ENCODE measurements around the gene STK24. TPM values are rescaled to one million over a fixed set of nuclear protein-coding genes. Genes with fewer than 3 reads are reported as not detected.

The STK24 gene
- total and polyA plus RNA-seq, 10 of the 15 experiments (the other 5 are each of a cell fraction or from before 2014, with no cell fraction given): 7.5 to 115 (median 52.9) TPM

- no peak for TF ChIP-seq CUX1 (IDR thresholded peaks at IDR 0.05; ENCODE audit: insufficient replicate concordance, low read depth, low read length)
- TF ChIP-seq ZSCAN29 (IDR thresholded peaks at IDR 0.05): no peak
- TF ChIP-seq CEBPB (IDR thresholded peaks at IDR 0.05; ENCODE audit: borderline replicate concordance in 1 of 2, low read depth in 2 of 2, low read length in 2 of 2): no peak
- no peak for TF ChIP-seq MXI1 (IDR thresholded peaks at IDR 0.05; ENCODE audit: low read depth, low read length)
- TF ChIP-seq KLF5 (IDR thresholded peaks at IDR 0.05; ENCODE audit: partially characterized antibody): no peak
- TF ChIP-seq BCLAF1 (IDR thresholded peaks at IDR 0.05): no peak
- TF ChIP-seq FOXM1 (IDR thresholded peaks at IDR 0.05; ENCODE audit: low read depth, low read length): no peak
- TF ChIP-seq SIX5 (IDR thresholded peaks at IDR 0.05; ENCODE audit: low read depth, low read length, severe bottlenecking): no peak
- TF ChIP-seq ATF2 (IDR thresholded peaks at IDR 0.05; ENCODE audit: low read length): no peak
- no peak for TF ChIP-seq YBX1 (IDR thresholded peaks at IDR 0.05)
- TF ChIP-seq FOS (IDR thresholded peaks at IDR 0.05; ENCODE audit: borderline replicate concordance, extremely low read depth, insufficient read length): no peak
- no peak for TF ChIP-seq NKRF (conservative IDR thresholded peaks at IDR 0.05)
- peak; percentile 69; the same call in 1 of the 3 replicates for TF ChIP-seq POU2F2 (IDR thresholded peaks at IDR 0.05; ENCODE audit: borderline replicate concordance, low read depth, low read length)
These were observed 131.3 kb downstream of the STK24 start (continued) for GRCh38 chr13:98445340-98446233.
